H1 (cell line): ENCODE results near the gene GNAI1. TPM values are rescaled to one million over a fixed set of nuclear protein-coding genes. Genes with fewer than 3 reads are reported as not detected.

Experiments
- CTCF ChIA-PET: fragments of 300-600 bp; sonication (Branson Sonifier 250); formaldehyde crosslinking; loops from one replicate; lab custom pipeline; 2021; ENCODE audit not compliant: partially characterized antibody; lab: Charles Lee
- POLR2A ChIA-PET: fragments of 300-600 bp; sonication (Branson Sonifier 250); formaldehyde crosslinking; loops from one replicate; lab custom pipeline; 2021; ENCODE audit warnings: inconsistent platforms; ENCODE audit not compliant: partially characterized antibody; lab: Charles Lee
- DNase-seq, 2 experiments: peaks; one replicate each; pipeline versions ENCODE4 v3.0.0 to v3.0.0-alpha.2; 2010 to 2022; ENCODE audit warnings: low spot score in 2 of 2, low read depth in 1 of 2, mixed read lengths in 1 of 2
- FAIRE-seq: peaks from 2 replicates; lab custom pipeline; 2011; peaks lifted over from hg19 to GRCh38; lab: Jason Lieb, UNC
- H2AFZ ChIP-seq: 2 replicates; pipeline ENCODE4 v1.8.1; 2012; ENCODE audit warnings: low read length, inconsistent platforms
- H2AK5ac ChIP-seq: 2 replicates; pipeline ENCODE4 v1.6.1; 2013; ENCODE audit warnings: low read depth, low read length
- H2BK120ac ChIP-seq: replicated peaks from 2 replicates; pipeline ENCODE3; 2013; ENCODE audit warnings: low read depth, low read length, inconsistent platforms
- H2BK12ac ChIP-seq: 2 replicates; pipeline ENCODE4 v1.6.1; 2013; ENCODE audit warnings: low read depth, low read length
- H2BK15ac ChIP-seq: 2 replicates; pipeline ENCODE4 v1.6.1; 2013; ENCODE audit warnings: low read length
- H2BK20ac ChIP-seq: 2 replicates; pipeline ENCODE4 v1.6.1; 2013; ENCODE audit warnings: low read length
- H2BK5ac ChIP-seq: 2 replicates; pipeline ENCODE4 v1.6.1; 2013; ENCODE audit warnings: low read depth, low read length
- H3K14ac ChIP-seq: 2 replicates; pipeline ENCODE4 v1.6.1; 2013; ENCODE audit warnings: inconsistent platforms; ENCODE audit not compliant: insufficient read length
- H3K18ac ChIP-seq: 2 replicates; pipeline ENCODE4 v1.6.1; 2013; ENCODE audit warnings: low read length; ENCODE audit errors: extremely low read depth
- H3K23ac ChIP-seq: 2 replicates; pipeline ENCODE4 v1.6.1; 2013; ENCODE audit warnings: inconsistent platforms; ENCODE audit not compliant: insufficient read length
- H3K23me2 ChIP-seq: 2 replicates; pipeline ENCODE4 v1.6.1; 2013; ENCODE audit warnings: low read depth, low read length
- H3K27ac ChIP-seq: 2 replicates; pipeline ENCODE4 v1.6.1; 2011; ENCODE audit warnings: low read depth, low read length, inconsistent platforms
- H3K27me3 ChIP-seq, 4 experiments: replicated peaks in 1 of 4; 1 replicate in 1 of 4; 2 replicates in 3 of 4; pipeline versions ENCODE4 v1.6.1 to v1.8.1; 2011 to 2013; ENCODE audit warnings: low read length in 3 of 4, mild to moderate bottlenecking in 3 of 4, inconsistent platforms in 2 of 4, mixed read lengths in 2 of 4, moderate library complexity in 1 of 4; ENCODE audit not compliant: control insufficient read depth in 3 of 4, insufficient read depth in 3 of 4; ENCODE audit errors: extremely low read depth in 1 of 4
- H3K36me3 ChIP-seq, 4 experiments: 2 replicates each; pipeline versions ENCODE4 v1.6.1 to v1.8.1; 2011 to 2013; ENCODE audit warnings: mild to moderate bottlenecking in 4 of 4, low read length in 3 of 4, moderate library complexity in 2 of 4, control low read depth in 1 of 4, inconsistent platforms in 1 of 4; ENCODE audit not compliant: insufficient read depth in 4 of 4, control insufficient read depth in 2 of 4
- H3K4ac ChIP-seq: replicated peaks from 2 replicates; pipeline ENCODE3; 2013; ENCODE audit warnings: low read length, low read depth, mixed read lengths, inconsistent platforms; ENCODE audit not compliant: insufficient read length
- H3K4me1 ChIP-seq, 4 experiments: replicated peaks in 1 of 4; 1 replicate in 1 of 4; 2 replicates in 3 of 4; pipeline versions ENCODE4 v1.6.1 to v1.8.1; 2011 to 2013; ENCODE audit warnings: low read length in 3 of 4, inconsistent platforms in 2 of 4, mixed read lengths in 1 of 4; ENCODE audit not compliant: insufficient read depth in 4 of 4, control insufficient read depth in 3 of 4
- H3K4me2 ChIP-seq, 2 experiments: 2 replicates each; pipeline versions ENCODE4 v1.6.1 to v1.8.1; 2011 to 2013; ENCODE audit warnings: low read depth in 2 of 2, low read length in 2 of 2, control low read depth in 1 of 2, inconsistent platforms in 1 of 2, mild to moderate bottlenecking in 1 of 2; ENCODE audit not compliant: insufficient read depth in 1 of 2
- H3K4me3 ChIP-seq, 4 experiments: fragments of 200-600, 300-600 bp in 1 of 4; sonication (generic), shearing (Covaris generic), sonication (Bioruptor Twin) in 1 of 4; 2 replicates each; pipeline versions ENCODE4 v1.5.1 to v1.8.1; 2011 to 2016; ENCODE audit warnings: low read length in 4 of 4, low read depth in 3 of 4, control low read depth in 2 of 4, inconsistent platforms in 2 of 4, mild to moderate bottlenecking in 2 of 4, mixed read lengths in 1 of 4, moderate library complexity in 1 of 4; ENCODE audit not compliant: insufficient read depth in 2 of 4; ENCODE audit errors: extremely low read depth in 1 of 4
- H3K56ac ChIP-seq: replicated peaks from 2 replicates; pipeline ENCODE3; 2013; ENCODE audit warnings: low read depth, mild to moderate bottlenecking, mixed read lengths, low read length, inconsistent platforms; ENCODE audit not compliant: insufficient read length
- H3K79me1 ChIP-seq: 2 replicates; pipeline ENCODE4 v1.6.1; 2013; ENCODE audit warnings: low read depth, low read length, control low read depth
- H3K79me2 ChIP-seq, 2 experiments: 2 replicates each; pipeline versions ENCODE4 v1.6.1 to v1.8.1; 2012 to 2013; ENCODE audit warnings: low read length in 2 of 2, mild to moderate bottlenecking in 2 of 2, inconsistent platforms in 1 of 2; ENCODE audit not compliant: insufficient read depth in 2 of 2, control insufficient read depth in 1 of 2
- H3K9ac ChIP-seq, 4 experiments: replicated peaks in 1 of 4; 1 replicate in 1 of 4; 2 replicates in 3 of 4; pipeline versions ENCODE4 v1.6.1 to v1.8.1; 2011 to 2013; ENCODE audit warnings: low read depth in 3 of 4, low read length in 3 of 4, control low read depth in 2 of 4, mild to moderate bottlenecking in 2 of 4, moderate library complexity in 2 of 4, inconsistent platforms in 1 of 4; ENCODE audit errors: extremely low read depth in 1 of 4
- H3K9me3 ChIP-seq, 2 experiments: 2 replicates each; pipeline versions ENCODE4 v1.6.1 to v1.8.1; 2012 to 2013; ENCODE audit warnings: mild to moderate bottlenecking in 2 of 2, moderate library complexity in 2 of 2, control low read depth in 1 of 2, inconsistent platforms in 1 of 2, low read depth in 1 of 2, low read length in 1 of 2, mixed read lengths in 1 of 2; ENCODE audit not compliant: insufficient read depth in 2 of 2
- H4K20me1 ChIP-seq, 2 experiments: replicated peaks in 1 of 2; 2 replicates each; pipeline versions ENCODE3 to v1.8.1; 2011 to 2013; ENCODE audit warnings: inconsistent platforms in 2 of 2, low read length in 2 of 2, mild to moderate bottlenecking in 1 of 2; ENCODE audit not compliant: insufficient read depth in 2 of 2, control insufficient read depth in 1 of 2
- H4K5ac ChIP-seq: 2 replicates; pipeline ENCODE4 v1.6.1; 2013; ENCODE audit warnings: low read length, low read depth, mixed read lengths, inconsistent platforms; ENCODE audit not compliant: insufficient read length
- H4K8ac ChIP-seq: 2 replicates; pipeline ENCODE4 v1.8.0; 2013; ENCODE audit warnings: mild to moderate bottlenecking, moderate library complexity, low read length, inconsistent platforms; ENCODE audit not compliant: insufficient read depth; ENCODE audit errors: extremely low read depth
- H4K91ac ChIP-seq: replicated peaks from 2 replicates; pipeline ENCODE3; 2013; ENCODE audit warnings: low read length, mixed read lengths, inconsistent platforms; ENCODE audit not compliant: insufficient read length
- E2F6 ChIP-seq: IDR thresholded peaks from 2 replicates; pipeline ENCODE4 v1.6.1; 2012; ENCODE audit warnings: inconsistent platforms
- KDM5A ChIP-seq: fragments of 200-600 bp; IDR thresholded peaks from 2 replicates; pipeline ENCODE4 v1.7.1; 2012; ENCODE audit warnings: mild to moderate bottlenecking, low read length, inconsistent platforms, mixed read lengths
- WGBS, 2 experiments: shearing (Covaris generic) in 1 of 2; methylation state at CpG; one replicate each; pipeline versions ENCODE4 v1.1.6 to v1.1.7; 2013 to 2015; ENCODE audit warnings: low lambda C conversion rate in 2 of 2, mixed read lengths in 2 of 2, inconsistent platforms in 1 of 2, low coverage in 1 of 2, missing lambda C conversion rate in 1 of 2; ENCODE audit not compliant: insufficient replicate concordance in 2 of 2, insufficient coverage in 1 of 2, insufficient read length in 1 of 2; ENCODE audit errors: extremely low coverage in 1 of 2, missing lambda C conversion rate in 1 of 2; 5-methylcytosine and 5-hydroxymethylcytosine counted together
- polyA plus RNA-seq, 7 experiments: library from polyadenylated mRNA; depleted of rRNA in 3 of 7; stranded (reverse) in 5 of 7; unstranded in 2 of 7; fragments of >200 nt in 5 of 7; fragments of 200-250 nt in 2 of 7; gene quantifications; 1 replicate in 5 of 7; 2 replicates in 1 of 7; 4 replicates in 1 of 7; pipeline versions ENCODE4 v1.2.1 to v1.2.3, GENCODE V29; 2011 to 2013; ENCODE audit warnings: missing spikeins in 2 of 7, mixed read lengths in 2 of 7
- total RNA-seq: library from RNA; stranded (reverse); fragmentation: NEBNext Ultra II Directional; extraction: Animal tissue kit (Norgen Biotek cat#: 25700); gene quantifications from 2 replicates; pipeline ENCODE4 v1.2.1, GENCODE V29; 2021
- TF ChIP-seq, protein P1 (sequence below), 3 experiments: IDR thresholded peaks; 1 replicate in 2 of 3; 2 replicates in 1 of 3; pipeline versions ENCODE4 v1.5.1 to v1.6.1; 2011; ENCODE audit warnings: low read length in 3 of 3, mild to moderate bottlenecking in 3 of 3, inconsistent platforms in 2 of 3, low read depth in 1 of 3, moderate library complexity in 1 of 3; ENCODE audit not compliant: insufficient read depth in 1 of 3; ENCODE audit errors: control extremely low read depth in 1 of 3

GNAI1 gene
- total and polyA plus RNA-seq, 2 of the 8 experiments (the other 6 are each of a cell fraction or from before 2014, with no cell fraction given): 8.0 to 29.5 TPM

DNA sequence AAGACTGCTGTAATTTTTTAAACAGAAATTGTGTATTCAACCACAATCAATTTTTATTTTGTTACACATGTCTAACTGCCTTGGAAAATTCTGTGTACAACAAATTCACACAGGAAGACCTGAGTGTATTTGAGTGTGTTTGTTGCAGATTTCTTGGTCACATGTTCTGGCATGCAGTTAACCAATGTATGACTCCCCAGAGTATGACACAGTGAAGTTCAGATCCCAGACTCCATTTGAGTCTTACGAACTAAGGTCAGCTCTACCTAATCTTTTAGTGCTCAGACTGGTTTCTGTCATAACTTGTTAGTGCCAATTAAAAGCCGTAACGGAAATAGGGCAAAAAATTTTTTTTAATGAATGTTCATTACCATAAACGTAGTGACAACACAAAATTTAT is 5.8 kb downstream of the GNAI1 start:
- Histone ChIP-seq H3K27me3 (no peaks in the 10 kb centered on the region), H3K36me3 (no peaks in the 10 kb centered on the region), H2BK20ac (no peak overlapping the region), H3K79me1 (peaks cover 6% of the 10 kb centered on the region; the same call in 1 of the 2 replicates), H4K8ac (no peak overlapping the region), H3K9ac (no peak overlapping the region), H3K23me2 (peaks cover 4% of the 10 kb centered on the region; the same call in 1 of the 2 replicates), H3K9me3 (no peaks in the 10 kb centered on the region; a peak in 1 of 4 replicates), H3K4me3 (no peak overlapping the region), H4K91ac (no peak overlapping the region), H3K56ac (no peak overlapping the region), H3K4me2 (no peak overlapping the region), H2BK12ac (no peak overlapping the region), H4K20me1 (peaks cover 0 to 6% of the 10 kb centered on the region in 2 experiments), H2AK5ac (no peak overlapping the region), H3K4ac (no peak overlapping the region), H2BK5ac (no peak overlapping the region), H3K27ac (no peak overlapping the region), H2AFZ (no peak overlapping the region), H3K4me1 (peaks cover 0 to 4% (median 4%) of the 10 kb centered on the region in 4 experiments; a peak in 2 of 7 replicates), H2BK15ac (no peak overlapping the region), H2BK120ac (no peak overlapping the region), H3K23ac (no peak overlapping the region), H3K18ac (no peak overlapping the region), H3K79me2 (peaks cover 3 to 96% of the 10 kb centered on the region in 2 experiments; a peak in 3 of 4 replicates), H3K14ac (no peak overlapping the region), H4K5ac (no peak overlapping the region)
- 87% methylated on average over 4 of the region's 4 CpGs; no CpG with 5 or more reads in 1 of the 2 experiments for WGBS, 2 experiments
- ChIA-PET CTCF (no interaction called here), POLR2A (no interaction called here)
- no peak for TF ChIP-seq KDM5A
- TF ChIP-seq E2F6: no peak
- TF ChIP-seq, protein P1, sequence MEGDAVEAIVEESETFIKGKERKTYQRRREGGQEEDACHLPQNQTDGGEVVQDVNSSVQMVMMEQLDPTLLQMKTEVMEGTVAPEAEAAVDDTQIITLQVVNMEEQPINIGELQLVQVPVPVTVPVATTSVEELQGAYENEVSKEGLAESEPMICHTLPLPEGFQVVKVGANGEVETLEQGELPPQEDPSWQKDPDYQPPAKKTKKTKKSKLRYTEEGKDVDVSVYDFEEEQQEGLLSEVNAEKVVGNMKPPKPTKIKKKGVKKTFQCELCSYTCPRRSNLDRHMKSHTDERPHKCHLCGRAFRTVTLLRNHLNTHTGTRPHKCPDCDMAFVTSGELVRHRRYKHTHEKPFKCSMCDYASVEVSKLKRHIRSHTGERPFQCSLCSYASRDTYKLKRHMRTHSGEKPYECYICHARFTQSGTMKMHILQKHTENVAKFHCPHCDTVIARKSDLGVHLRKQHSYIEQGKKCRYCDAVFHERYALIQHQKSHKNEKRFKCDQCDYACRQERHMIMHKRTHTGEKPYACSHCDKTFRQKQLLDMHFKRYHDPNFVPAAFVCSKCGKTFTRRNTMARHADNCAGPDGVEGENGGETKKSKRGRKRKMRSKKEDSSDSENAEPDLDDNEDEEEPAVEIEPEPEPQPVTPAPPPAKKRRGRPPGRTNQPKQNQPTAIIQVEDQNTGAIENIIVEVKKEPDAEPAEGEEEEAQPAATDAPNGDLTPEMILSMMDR (IDR thresholded peaks at IDR 0.05; ENCODE audit: control extremely low read depth in 1 of 3, insufficient read depth in 1 of 3, low read depth in 1 of 3, low read length in 3 of 3): no peak
- DNase-seq (no peak), FAIRE-seq (peak; percentile 13)
